Keratinocyte (primary cell): ENCODE results near the gene PSD4. TPM values are rescaled to one million over a fixed set of nuclear protein-coding genes. Genes with fewer than 3 reads are reported as not detected.

Experiments
- DNase-seq: peaks from one replicate; pipeline ENCODE4 v3.0.0-alpha.2; 2011; ENCODE audit warnings: low read depth, missing footprints, low spot score
- FAIRE-seq: peaks from 2 replicates; lab custom pipeline; 2011; peaks lifted over from hg19 to GRCh38; lab: Jason Lieb, UNC
- H2AFZ ChIP-seq: 2 replicates; pipeline ENCODE4 v1.6.0; 2012; ENCODE audit warnings: low read length, control low read depth, inconsistent platforms; ENCODE audit not compliant: control insufficient read depth
- H3K27ac ChIP-seq: 2 replicates; pipeline ENCODE4 v1.5.1; 2011; ENCODE audit warnings: low read length; ENCODE audit not compliant: control insufficient read depth, insufficient read depth
- H3K27me3 ChIP-seq: 3 replicates; pipeline ENCODE4 v1.6.0; 2011; ENCODE audit warnings: low read length; ENCODE audit not compliant: control insufficient read depth, insufficient read depth; ENCODE audit errors: extremely low read depth
- H3K36me3 ChIP-seq, 2 experiments: 2 replicates in 1 of 2; 3 replicates in 1 of 2; pipeline ENCODE4 v1.5.1; 2011; ENCODE audit warnings: low read length in 2 of 2, mild to moderate bottlenecking in 1 of 2; ENCODE audit not compliant: control insufficient read depth in 2 of 2, insufficient read depth in 2 of 2; ENCODE audit errors: extremely low read depth in 1 of 2
- H3K4me1 ChIP-seq: 3 replicates; pipeline ENCODE4 v1.5.1; 2011; ENCODE audit warnings: low read length; ENCODE audit not compliant: control insufficient read depth, insufficient read depth; ENCODE audit errors: extremely low read depth
- H3K4me2 ChIP-seq: 3 replicates; pipeline ENCODE4 v1.6.0; 2011; ENCODE audit warnings: low read depth, low read length; ENCODE audit not compliant: control insufficient read depth, insufficient read depth; ENCODE audit errors: extremely low read depth
- H3K4me3 ChIP-seq, 3 experiments: fragments of 200-600 bp in 1 of 3; sonication (generic) in 1 of 3; 2 replicates in 2 of 3; 3 replicates in 1 of 3; pipeline ENCODE4 v1.5.1; 2011 to 2016; ENCODE audit warnings: low read length in 3 of 3, mild to moderate bottlenecking in 3 of 3, control low read depth in 2 of 3, inconsistent platforms in 1 of 3, low read depth in 1 of 3, mixed read lengths in 1 of 3, mixed run types in 1 of 3, moderate library complexity in 1 of 3; ENCODE audit not compliant: control insufficient read depth in 2 of 3, insufficient read depth in 2 of 3; ENCODE audit errors: extremely low read depth in 1 of 3
- H3K79me2 ChIP-seq: 2 replicates; pipeline ENCODE4 v1.6.0; 2012; ENCODE audit warnings: low read length; ENCODE audit not compliant: control insufficient read depth, insufficient read depth
- H3K9ac ChIP-seq: 3 replicates; pipeline ENCODE4 v1.6.0; 2011; ENCODE audit warnings: low read length; ENCODE audit not compliant: control insufficient read depth, insufficient read depth; ENCODE audit errors: extremely low read depth
- H3K9me1 ChIP-seq: 3 replicates; pipeline ENCODE4 v1.6.0; 2011; ENCODE audit warnings: low read length; ENCODE audit not compliant: control insufficient read depth, insufficient read depth; ENCODE audit errors: extremely low read depth
- H3K9me3 ChIP-seq: 2 replicates; pipeline ENCODE4 v1.5.1; 2012; ENCODE audit warnings: low read depth, low read length; ENCODE audit not compliant: control insufficient read depth
- H4K20me1 ChIP-seq: 3 replicates; pipeline ENCODE4 v1.6.0; 2011; ENCODE audit warnings: low read length; ENCODE audit not compliant: control insufficient read depth, insufficient read depth; ENCODE audit errors: extremely low read depth
- CTCF ChIP-seq, 3 experiments: IDR thresholded peaks in 1 of 3; conservative IDR thresholded peaks in 1 of 3; optimal IDR thresholded peaks in 1 of 3; 2 replicates in 2 of 3; 3 replicates in 1 of 3; pipeline versions ENCODE3 to v1.5.1; 2011; ENCODE audit warnings: low read length in 3 of 3, mild to moderate bottlenecking in 3 of 3, moderate library complexity in 2 of 3, control low read depth in 1 of 3, inconsistent platforms in 1 of 3; ENCODE audit not compliant: insufficient read depth in 2 of 3; ENCODE audit errors: extremely low read depth in 1 of 3
- EZH2 ChIP-seq: IDR thresholded peaks from one replicate; pipeline ENCODE4 v1.6.1; 2012; ENCODE audit warnings: inconsistent platforms, mild to moderate bottlenecking, low read length, moderate library complexity
- dilution Hi-C: fragments of 300-500 bp; cut with MboI; formaldehyde crosslinking; loops from one replicate; pipeline ENCODE4 v1.7.0; 2020; ENCODE audit warnings: low sequenced_read_pairs; ENCODE audit not compliant: extremely low pct_ligation_motif_present
- polyA plus RNA-seq, 5 experiments: library from polyadenylated mRNA; depleted of rRNA in 3 of 5; stranded (reverse) in 3 of 5; stranded (forward) in 1 of 5; unstranded in 1 of 5; fragments of >200 nt; gene quantifications; 1 replicate in 1 of 5; 2 replicates in 3 of 5; 3 replicates in 1 of 5; pipeline versions ENCODE4 v1.2.1 to v1.2.3, GENCODE V29; 2011 to 2012; ENCODE audit warnings: missing spikeins in 2 of 5, low read depth in 1 of 5, low replicate concordance in 1 of 5

The PSD4 gene
- polyA plus RNA-seq, 1 donor (not counting 4 experiments of a cell fraction or from before 2014, with no cell fraction given) = 11.1 TPM

GRCh38 chr2:113215056-113215455, 41.3 kb downstream of the PSD4 start:
- no peaks in the 10 kb centered on the region for H3K79me2 ChIP-seq
- H3K4me2 ChIP-seq = no peak overlapping the region
- no peak overlapping the region for H3K27ac ChIP-seq
- no peak for FAIRE-seq
- no peak overlapping the region for H3K4me3 ChIP-seq
- no peak overlapping the region for H3K9ac ChIP-seq
- dilution Hi-C loops = no loop called here
- H3K27me3 ChIP-seq = no peaks in the 10 kb centered on the region
- TF ChIP-seq EZH2 = no peak
- no peak for TF ChIP-seq CTCF (optimal IDR thresholded peaks at IDR 0.05 in 1 of 3, IDR thresholded peaks at IDR 0.05 in 1 of 3, conservative IDR thresholded peaks at IDR 0.05 in 1 of 3; ENCODE audit: extremely low read depth in 1 of 3, insufficient read depth in 2 of 3, low read length in 3 of 3)
- DNase-seq = no peak
- no peak overlapping the region for H2AFZ ChIP-seq
- no peaks in the 10 kb centered on the region for H3K9me3 ChIP-seq
- peaks cover 0 to 1% of the 10 kb centered on the region in 2 experiments for H3K36me3 ChIP-seq
- no peaks in the 10 kb centered on the region for H4K20me1 ChIP-seq
- peaks cover 42% of the 10 kb centered on the region for H3K4me1 ChIP-seq
- H3K9me1 ChIP-seq = no peaks in the 10 kb centered on the region

GRCh38 chr2:113216321-113216720, 42.5 kb downstream of the PSD4 start:
- H4K20me1 ChIP-seq = no peaks in the 10 kb centered on the region
- no peak for FAIRE-seq
- H3K9me3 ChIP-seq = no peaks in the 10 kb centered on the region
- no peaks in the 10 kb centered on the region for H3K9me1 ChIP-seq
- dilution Hi-C loops = no loop called here
- peaks cover 33% of the 10 kb centered on the region for H3K4me1 ChIP-seq
- no peak overlapping the region for H3K27ac ChIP-seq
- H3K4me2 ChIP-seq = no peak overlapping the region
- H3K36me3 ChIP-seq = peaks cover 0 to 1% of the 10 kb centered on the region in 2 experiments
- DNase-seq = no peak
- no peak overlapping the region for H3K4me3 ChIP-seq
- H3K27me3 ChIP-seq = no peaks in the 10 kb centered on the region
- TF ChIP-seq CTCF (optimal IDR thresholded peaks at IDR 0.05 in 1 of 3, IDR thresholded peaks at IDR 0.05 in 1 of 3, conservative IDR thresholded peaks at IDR 0.05 in 1 of 3; ENCODE audit: extremely low read depth in 1 of 3, insufficient read depth in 2 of 3, low read length in 3 of 3) = no peak
- no peak for TF ChIP-seq EZH2
- H3K79me2 ChIP-seq = no peaks in the 10 kb centered on the region
- H3K9ac ChIP-seq = no peak overlapping the region
- no peak overlapping the region for H2AFZ ChIP-seq
